ENCODE data around the gene LHFPL3. TPM values are rescaled to one million over a fixed set of nuclear protein-coding genes. Genes with fewer than 3 reads are reported as not detected.

Gene LHFPL3
- total RNA-seq, 1 experiment from 2014 or later = not detected

DNA sequence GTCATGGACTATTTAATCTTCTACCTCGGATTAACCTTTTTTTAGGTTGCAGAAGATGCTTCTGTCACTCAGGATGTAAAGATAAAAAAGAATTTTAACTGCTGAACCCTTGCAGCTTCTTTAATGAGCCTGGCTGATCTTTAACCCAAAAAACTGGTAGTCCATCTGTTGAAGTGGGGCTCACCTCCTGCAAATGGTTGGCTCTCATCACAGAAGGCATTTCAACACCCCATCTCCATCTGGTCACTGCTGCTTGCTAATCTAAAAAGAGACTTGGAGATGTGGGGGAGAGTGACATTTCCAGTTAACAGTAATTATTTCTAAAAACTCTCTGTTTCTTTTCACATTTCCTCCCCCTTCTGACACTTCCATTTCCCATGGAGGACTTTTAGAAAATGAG is 208.6 kb downstream of the LHFPL3 start:
- Histone ChIP-seq H3K56ac (ENCODE audit: insufficient read length, low read depth, low read length) (no peak overlapping the region), H4K20me1 (ENCODE audit: control insufficient read depth, insufficient read depth, insufficient read length) (no peaks in the 10 kb centered on the region), H3K23ac (ENCODE audit: insufficient read length, low read depth, low read length) (no peak overlapping the region), H4K8ac (replicated peaks; ENCODE audit: insufficient read length, low read depth, low read length) (no peak overlapping the region), H3K4me1 (ENCODE audit: insufficient read depth, low read length) (no peaks in the 10 kb centered on the region), H3K14ac (ENCODE audit: insufficient read depth, low read length) (no peak overlapping the region), H3K4ac (ENCODE audit: low read depth, low read length) (no peak overlapping the region), H3K23me2 (ENCODE audit: insufficient read length, low read depth, low read length, poor library complexity, severe bottlenecking) (no peaks in the 10 kb centered on the region), H3K9ac (ENCODE audit: extremely low read depth, insufficient read length, low read length) (no peak overlapping the region), H3K27me3 (ENCODE audit: insufficient read depth, low read length) (no peaks in the 10 kb centered on the region), H2AK5ac (ENCODE audit: insufficient read length, low read length) (no peak overlapping the region), H4K91ac (ENCODE audit: insufficient read length, low read depth, low read length) (no peak overlapping the region), H3K4me2 (ENCODE audit: insufficient read depth, insufficient read length, low read length) (no peak overlapping the region), H3K27ac (ENCODE audit: insufficient read length, low read depth, low read length) (no peak overlapping the region), H2BK120ac (ENCODE audit: low read depth, low read length, poor library complexity, severe bottlenecking) (no peak overlapping the region), H3K79me2 (ENCODE audit: insufficient read depth, low read length) (no peaks in the 10 kb centered on the region), H3K79me1 (ENCODE audit: insufficient read depth, low read depth, low read length, poor library complexity, severe bottlenecking) (no peaks in the 10 kb centered on the region), H2BK20ac (ENCODE audit: low read depth, low read length, poor library complexity, severe bottlenecking) (no peak overlapping the region), H4K5ac (ENCODE audit: insufficient read length, low read depth, low read length) (no peak overlapping the region), H3T11ph (ENCODE audit: low read length) (no peak overlapping the region), H2BK15ac (ENCODE audit: low read depth, low read length) (no peak overlapping the region), H3K18ac (ENCODE audit: insufficient read length, low read depth, low read length) (no peak overlapping the region), H2AFZ (ENCODE audit: low read length) (no peak overlapping the region), H3K9me3 (ENCODE audit: control insufficient read depth, low read depth, low read length) (no peaks in the 10 kb centered on the region), H2BK5ac (ENCODE audit: insufficient read length, low read length) (no peak overlapping the region), H2BK12ac (ENCODE audit: insufficient read length, low read depth, low read length) (no peak overlapping the region)
- peaks cover 0 to 6% (median 0%) of the 10 kb centered on the region in 3 experiments; a peak in 2 of 7 replicates for H3K36me3 Mint-ChIP-seq (ENCODE audit: insufficient read depth in 1 of 3, low read depth in 3 of 3)
- no peaks in the 10 kb centered on the region for H3K4me1 Mint-ChIP-seq
- DNase-seq = no peak
- H3K4me3 Mint-ChIP-seq = no peak overlapping the region
- H3K27me3 Mint-ChIP-seq (ENCODE audit: low read depth) = no peaks in the 10 kb centered on the region; the same call in none of the 2 replicates
- WGBS (ENCODE audit: extremely low coverage, insufficient read length, low lambda C conversion rate) = no CpG with 5 or more reads among the region's 1 CpG
- H3K9me3 Mint-ChIP-seq = peaks cover 0 to 9% of the 10 kb centered on the region in 2 experiments; a peak in 2 of 5 replicates
- TF ChIP-seq, protein P1, sequence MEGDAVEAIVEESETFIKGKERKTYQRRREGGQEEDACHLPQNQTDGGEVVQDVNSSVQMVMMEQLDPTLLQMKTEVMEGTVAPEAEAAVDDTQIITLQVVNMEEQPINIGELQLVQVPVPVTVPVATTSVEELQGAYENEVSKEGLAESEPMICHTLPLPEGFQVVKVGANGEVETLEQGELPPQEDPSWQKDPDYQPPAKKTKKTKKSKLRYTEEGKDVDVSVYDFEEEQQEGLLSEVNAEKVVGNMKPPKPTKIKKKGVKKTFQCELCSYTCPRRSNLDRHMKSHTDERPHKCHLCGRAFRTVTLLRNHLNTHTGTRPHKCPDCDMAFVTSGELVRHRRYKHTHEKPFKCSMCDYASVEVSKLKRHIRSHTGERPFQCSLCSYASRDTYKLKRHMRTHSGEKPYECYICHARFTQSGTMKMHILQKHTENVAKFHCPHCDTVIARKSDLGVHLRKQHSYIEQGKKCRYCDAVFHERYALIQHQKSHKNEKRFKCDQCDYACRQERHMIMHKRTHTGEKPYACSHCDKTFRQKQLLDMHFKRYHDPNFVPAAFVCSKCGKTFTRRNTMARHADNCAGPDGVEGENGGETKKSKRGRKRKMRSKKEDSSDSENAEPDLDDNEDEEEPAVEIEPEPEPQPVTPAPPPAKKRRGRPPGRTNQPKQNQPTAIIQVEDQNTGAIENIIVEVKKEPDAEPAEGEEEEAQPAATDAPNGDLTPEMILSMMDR (conservative IDR thresholded peaks at IDR 0.05) = no peak
- no peak overlapping the region for H3K27ac Mint-ChIP-seq
